ENCODE results near the gene ACACB.

- TF ChIP-seq, protein P1, sequence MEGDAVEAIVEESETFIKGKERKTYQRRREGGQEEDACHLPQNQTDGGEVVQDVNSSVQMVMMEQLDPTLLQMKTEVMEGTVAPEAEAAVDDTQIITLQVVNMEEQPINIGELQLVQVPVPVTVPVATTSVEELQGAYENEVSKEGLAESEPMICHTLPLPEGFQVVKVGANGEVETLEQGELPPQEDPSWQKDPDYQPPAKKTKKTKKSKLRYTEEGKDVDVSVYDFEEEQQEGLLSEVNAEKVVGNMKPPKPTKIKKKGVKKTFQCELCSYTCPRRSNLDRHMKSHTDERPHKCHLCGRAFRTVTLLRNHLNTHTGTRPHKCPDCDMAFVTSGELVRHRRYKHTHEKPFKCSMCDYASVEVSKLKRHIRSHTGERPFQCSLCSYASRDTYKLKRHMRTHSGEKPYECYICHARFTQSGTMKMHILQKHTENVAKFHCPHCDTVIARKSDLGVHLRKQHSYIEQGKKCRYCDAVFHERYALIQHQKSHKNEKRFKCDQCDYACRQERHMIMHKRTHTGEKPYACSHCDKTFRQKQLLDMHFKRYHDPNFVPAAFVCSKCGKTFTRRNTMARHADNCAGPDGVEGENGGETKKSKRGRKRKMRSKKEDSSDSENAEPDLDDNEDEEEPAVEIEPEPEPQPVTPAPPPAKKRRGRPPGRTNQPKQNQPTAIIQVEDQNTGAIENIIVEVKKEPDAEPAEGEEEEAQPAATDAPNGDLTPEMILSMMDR (conservative IDR thresholded peaks at IDR 0.05): no peak
- TF ChIP-seq ZFX (IDR thresholded peaks at IDR 0.05): no peak
Measured at GRCh38 chr12:109163167-109163566, 46.8 kb downstream of the ACACB start.
